CD4-positive, alpha-beta T cell treated with Interleukin-6 at 100 ng/mL for 8 hours (primary cell): ENCODE results near the gene CFAP20DC.
"Not testable (repeated sequence)": the region's sequence is repeated elsewhere in the genome, so short reads cannot be mapped to it uniquely, and the experiment has no call there.

Source experiments
- DNase-seq: peaks from one replicate; pipeline ENCODE4 v3.0.0-alpha.2; 2020; ENCODE audit warnings: mixed read lengths, low spot score

CFAP20DC gene

DNA sequence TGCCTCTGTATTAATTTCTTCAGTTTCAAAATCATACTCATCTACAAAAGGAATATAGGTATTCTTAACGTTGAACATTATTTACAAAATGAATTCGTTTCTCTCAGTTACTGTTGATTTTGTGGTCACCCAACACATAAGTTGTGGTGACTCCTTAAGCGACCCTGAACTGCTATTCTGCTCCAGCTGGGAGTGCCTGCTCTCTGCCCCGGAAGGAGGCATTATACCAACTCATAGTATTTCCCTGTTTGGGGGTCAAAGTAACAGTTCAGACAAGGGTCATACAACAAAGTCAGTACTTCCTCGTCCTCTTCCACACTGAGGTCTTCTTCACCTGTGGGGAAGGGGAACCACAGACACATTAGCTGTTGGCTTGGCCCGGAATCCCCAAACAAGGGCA, 307.6 kb downstream of the CFAP20DC start:
- no peak for DNase-seq

GRCh38 chr3:58737644-58738043, 312.2 kb downstream of the CFAP20DC start:
- DNase-seq, result no peak

DNA sequence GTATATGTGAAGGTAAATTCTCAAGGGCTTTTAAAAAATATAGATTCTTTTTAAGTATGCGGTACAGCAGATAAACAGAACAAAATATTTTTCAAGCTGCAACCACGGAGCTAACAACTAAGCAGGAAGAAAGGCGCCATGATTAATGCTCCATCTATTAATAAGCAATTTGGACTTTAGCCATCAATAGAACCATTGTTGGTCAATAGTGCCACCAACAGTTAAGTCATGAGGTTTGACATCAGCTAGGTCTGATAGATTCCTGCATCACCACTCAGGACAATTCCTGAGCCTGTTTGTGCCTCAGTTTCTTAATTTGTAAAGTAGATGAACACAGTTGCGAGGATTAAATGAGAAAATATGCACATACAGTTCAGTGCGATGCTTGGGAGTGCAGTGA, 318.2 kb downstream of the CFAP20DC start:
- no peak for DNase-seq

DNA sequence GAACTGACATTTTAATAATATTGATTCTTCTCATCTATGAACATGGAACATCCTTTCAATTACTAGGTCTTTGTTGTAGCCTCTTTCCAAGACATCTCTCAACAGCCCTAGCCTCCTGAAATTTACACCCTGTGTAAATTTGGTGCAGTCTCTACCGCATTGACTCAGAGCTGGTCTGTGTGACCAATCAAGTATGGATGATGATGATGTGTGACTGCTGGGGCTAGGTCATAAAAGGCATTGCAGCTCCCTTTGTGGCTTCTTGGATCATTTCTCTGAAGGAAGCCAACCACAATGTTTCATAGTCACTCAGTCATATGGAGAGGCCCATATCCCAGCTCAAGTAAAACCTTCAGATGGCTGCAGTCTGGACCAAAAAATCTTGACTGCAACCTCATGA, 321.1 kb downstream of the CFAP20DC start:
- no peak for DNase-seq

- DNase-seq, result no peak
Observed at GRCh38 chr3:58725326-58725853, 324.4 kb downstream of the CFAP20DC start.

DNA sequence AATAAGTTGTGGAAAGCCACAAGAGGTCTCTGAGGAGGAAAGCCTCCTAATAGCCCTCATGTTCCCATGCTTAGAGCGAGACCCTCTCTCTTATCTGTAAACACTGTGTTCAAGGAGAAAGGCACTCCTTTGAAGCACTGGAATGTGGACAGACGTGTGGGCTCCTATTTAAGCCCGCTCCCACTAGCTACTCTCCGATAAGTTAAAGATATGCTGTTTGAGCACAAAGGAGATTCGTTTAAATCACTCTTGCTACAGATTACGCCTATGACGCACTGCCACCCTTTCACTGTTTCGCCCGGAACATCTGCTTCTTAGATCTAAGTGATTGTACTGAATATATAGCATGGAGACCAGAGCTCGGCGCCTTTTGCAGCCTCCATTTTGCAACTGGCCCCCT, 325.5 kb downstream of the CFAP20DC start:
- no peak for DNase-seq

- DNase-seq, result no peak
Observed at GRCh38 chr3:58723173-58723572, 326.7 kb downstream of the CFAP20DC start.

GRCh38 chr3:58722561-58722960, 327.3 kb downstream of the CFAP20DC start:
- DNase-seq, result no peak

DNA sequence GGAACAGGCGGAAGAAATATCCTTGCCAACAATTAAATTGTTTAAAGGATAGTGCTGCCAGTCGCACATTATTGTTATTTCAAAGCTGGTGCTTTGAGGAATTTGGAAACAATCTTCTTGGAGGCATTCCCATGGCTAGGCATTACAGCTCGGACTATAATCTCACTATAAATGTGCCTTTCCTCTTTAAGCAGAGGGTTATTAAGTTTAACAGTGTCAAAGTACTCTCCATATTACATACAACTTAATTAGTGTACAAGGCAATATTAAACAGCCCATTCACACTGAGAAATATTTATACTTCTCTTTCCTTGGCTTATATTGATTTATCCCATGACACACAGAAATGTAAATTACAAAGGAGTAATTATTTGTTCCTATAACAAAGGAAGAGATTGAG, 329.3 kb downstream of the CFAP20DC start:
- DNase-seq, result no peak

DNA sequence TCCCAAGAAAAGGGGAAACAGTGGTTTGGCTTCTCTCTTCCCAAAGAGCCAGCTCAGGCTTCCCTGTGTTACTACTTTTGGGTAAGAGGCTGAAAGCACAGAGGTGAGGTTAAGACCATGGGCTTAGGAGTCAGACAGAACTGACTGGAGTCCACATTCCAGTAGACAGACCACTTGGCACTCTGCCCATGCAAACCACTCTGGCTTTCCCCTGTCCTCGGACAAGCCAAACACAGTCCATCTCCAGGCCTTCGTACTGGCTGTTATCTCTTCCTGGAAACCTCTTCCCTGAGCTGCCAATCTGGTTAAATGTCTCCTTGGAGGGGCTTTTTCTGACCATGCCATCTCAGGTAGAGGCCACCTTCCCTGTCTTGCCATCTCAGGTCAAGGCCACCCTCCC, 330.1 kb downstream of the CFAP20DC start:
- DNase-seq, result no peak

GRCh38 chr3:58713715-58714401, 336.0 kb downstream of the CFAP20DC start:
- no peak for DNase-seq

DNA sequence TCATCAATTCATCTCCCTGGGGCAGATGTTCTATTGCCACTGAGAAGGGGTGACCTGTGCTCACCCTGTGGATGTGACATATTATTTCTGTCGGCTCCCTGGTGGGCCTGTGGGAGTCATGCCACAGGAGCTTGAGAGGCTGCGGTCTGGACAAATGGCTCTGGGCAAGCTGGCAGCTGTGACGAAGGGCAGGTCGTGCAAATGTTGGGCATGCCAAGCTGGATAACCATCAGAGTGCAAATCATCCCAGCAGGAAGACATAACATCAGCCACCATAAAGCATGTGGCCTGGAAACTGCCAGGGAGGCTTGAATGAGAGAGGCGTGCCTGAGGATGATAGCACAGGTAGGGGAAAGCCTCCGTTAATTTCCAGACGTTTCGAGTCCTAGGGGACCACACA, 338.0 kb downstream of the CFAP20DC start:
- DNase-seq, result no peak

DNA sequence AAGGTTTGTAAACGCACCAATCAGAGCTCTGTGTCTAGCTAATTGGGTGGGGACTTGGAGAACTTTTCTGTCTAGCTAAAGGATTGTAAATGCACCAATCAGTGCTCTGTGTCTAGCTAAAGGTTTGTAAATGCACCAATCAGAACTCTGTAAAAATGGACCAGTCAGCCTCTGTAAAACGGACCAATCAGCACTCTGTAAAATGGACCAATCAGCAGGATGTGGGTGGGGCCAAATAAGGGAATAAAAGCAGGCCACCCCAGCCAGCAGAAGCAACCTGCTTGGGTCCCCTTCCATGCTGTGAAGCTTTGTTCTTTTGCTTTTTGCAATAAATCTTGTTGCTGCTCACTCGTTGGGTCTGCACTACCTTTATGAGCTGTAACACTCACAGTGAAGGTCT, 340.8 kb downstream of the CFAP20DC start:
- not testable (repeated sequence) for DNase-seq

DNA sequence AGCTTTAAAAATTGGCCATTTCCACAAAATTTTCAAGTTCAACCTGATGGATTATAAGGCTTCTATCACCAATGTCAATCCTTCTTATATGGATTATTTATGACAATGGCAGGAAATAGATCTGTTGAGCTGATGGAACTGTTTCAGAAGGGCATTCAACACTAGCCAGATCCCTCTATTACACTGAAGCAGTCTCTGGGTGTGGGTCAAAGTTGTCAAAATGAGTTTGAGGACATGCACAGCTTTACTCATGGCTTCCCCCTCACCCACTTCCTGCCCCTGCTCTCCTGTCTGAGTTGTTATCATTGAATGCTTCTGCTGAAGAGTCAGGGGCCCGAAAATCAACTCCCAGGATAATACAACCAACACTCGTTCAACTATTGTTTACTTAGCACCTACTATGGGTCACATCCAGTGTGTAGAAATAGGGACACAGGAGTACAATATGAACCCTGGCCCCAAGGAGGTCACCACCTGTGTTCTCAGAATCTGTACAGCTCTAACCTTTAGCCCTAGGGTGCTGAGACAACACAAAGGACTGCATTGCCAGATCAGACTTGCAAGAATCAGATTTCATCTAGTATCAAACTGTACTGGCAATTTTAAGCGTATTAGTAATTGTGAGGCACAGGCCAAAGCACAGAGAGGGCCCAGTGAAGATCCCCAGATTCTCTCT, 341.6 kb downstream of the CFAP20DC start:
- DNase-seq, result no peak

DNA sequence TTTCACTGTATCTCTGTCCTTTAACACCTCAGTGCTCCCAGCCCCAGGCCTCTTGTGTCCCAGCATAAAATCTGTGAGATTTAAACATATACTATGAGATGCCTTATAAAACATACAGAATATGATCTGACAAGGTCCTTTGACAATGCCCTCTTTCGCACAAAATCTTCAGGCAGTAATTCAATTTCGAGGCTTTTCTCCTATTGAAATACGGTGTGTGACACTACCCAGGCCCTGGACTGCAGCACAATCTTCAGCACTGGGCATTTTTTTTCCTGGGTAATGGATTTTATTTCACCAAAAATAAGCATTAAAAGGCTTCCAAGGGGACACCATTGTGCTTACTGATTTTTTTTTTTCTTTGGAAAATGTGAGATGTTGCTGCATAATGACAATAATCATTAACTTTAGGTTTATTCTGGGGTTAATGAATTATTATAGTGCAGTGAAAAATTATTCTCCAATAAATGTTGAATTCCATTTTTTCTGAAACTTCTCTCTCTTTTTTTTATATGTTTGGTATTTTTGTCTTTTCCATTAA, 342.4 kb downstream of the CFAP20DC start:
- no peak for DNase-seq

DNA sequence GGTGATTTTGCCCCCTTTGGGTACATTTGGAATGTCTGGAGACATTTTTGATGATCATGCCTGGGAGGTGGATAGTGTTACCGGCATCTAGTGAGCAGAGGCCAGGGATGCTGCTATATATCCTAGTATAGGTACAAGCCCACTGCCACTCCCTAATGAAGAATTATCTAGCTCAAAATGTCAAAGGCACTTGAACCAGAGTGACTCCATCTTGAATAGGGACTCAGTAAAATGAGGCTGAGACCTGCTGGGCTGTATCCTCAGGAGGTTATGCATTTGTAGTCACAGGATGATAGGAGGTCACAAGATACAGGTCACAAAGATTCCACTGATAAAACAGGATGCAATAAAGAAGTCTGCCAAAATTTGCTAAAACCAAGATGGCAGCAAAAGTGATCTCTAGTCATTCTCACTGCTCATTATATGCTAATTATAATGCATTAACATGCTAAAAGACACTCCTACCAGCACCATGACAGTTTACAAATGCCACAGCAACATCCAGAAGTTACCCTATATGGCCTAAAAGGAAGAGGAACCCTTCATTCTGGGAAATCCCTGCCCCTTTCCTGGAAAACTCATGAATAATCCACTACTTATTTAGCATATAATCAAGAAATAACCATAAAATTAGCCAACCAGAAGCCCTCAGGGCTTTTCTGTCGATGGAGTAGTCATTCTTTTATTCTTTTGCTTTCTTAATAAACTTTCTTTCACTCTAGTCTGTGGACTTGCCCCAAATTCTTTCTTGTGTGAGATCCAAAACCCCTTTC, 343.2 kb downstream of the CFAP20DC start:
- no peak for DNase-seq

- no peak for DNase-seq
Observed at GRCh38 chr3:58704745-58705144, 345.1 kb downstream of the CFAP20DC start.

- not testable (repeated sequence) for DNase-seq
Observed at GRCh38 chr3:58704304-58704703, 345.5 kb downstream of the CFAP20DC start.

GRCh38 chr3:58698246-58698645, 351.6 kb downstream of the CFAP20DC start:
- no peak for DNase-seq

GRCh38 chr3:58697561-58697960, 352.3 kb downstream of the CFAP20DC start:
- no peak for DNase-seq

GRCh38 chr3:58696813-58697212, 353.0 kb downstream of the CFAP20DC start:
- DNase-seq, result not testable (repeated sequence)

GRCh38 chr3:58696093-58696492, 353.7 kb downstream of the CFAP20DC start:
- no peak for DNase-seq

DNA sequence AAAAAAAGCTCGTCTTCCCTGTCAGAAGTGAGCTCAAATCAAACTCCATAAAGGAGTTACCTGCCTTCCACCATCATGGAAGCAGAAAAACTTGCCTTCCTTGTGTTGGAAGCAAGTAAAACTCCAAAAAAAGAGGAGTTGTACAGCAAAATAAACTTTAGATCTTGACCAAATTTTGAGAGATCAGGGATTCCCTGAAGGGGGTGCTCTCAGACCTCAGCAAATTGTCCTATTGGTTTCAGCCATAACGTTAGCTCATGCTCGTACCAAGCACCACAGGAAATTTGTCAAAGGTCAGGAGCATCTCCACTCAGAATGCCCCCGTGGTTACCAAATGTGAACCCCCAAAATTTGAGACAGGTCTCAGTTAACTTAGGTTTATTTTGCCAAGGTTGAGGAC, 354.5 kb downstream of the CFAP20DC start:
- DNase-seq, result not testable (repeated sequence)
